ENCODE measurements around the gene WWOX. TPM values are rescaled to one million over a fixed set of nuclear protein-coding genes. Genes with fewer than 3 reads are reported as not detected.

Gene WWOX
- total and polyA plus RNA-seq, 2 of the 13 experiments (the other 11 are each of a cell fraction or from before 2014, with no cell fraction given), result 9.1 to 37.4 TPM

DNA sequence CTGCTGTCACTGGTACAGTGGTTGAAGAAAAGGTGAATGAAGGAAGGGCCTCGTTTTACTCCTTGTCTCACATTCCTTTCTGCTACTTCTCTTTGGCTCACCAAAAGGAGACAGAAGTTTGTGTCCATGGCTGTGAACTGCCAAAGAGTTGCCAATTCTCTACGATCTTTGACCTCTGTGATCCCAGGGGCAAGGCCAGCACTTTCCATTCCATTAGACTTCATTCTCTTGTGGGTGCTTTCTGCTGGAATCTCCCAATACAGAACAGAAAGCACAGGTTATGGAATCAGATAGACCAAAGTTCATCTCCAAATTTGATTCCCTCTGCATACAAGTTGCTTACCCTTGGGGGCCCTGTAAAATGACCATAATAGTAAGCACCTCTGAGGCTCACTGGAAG, 1093.5 kb downstream of the WWOX start (continued):
- TF ChIP-seq, protein P1, sequence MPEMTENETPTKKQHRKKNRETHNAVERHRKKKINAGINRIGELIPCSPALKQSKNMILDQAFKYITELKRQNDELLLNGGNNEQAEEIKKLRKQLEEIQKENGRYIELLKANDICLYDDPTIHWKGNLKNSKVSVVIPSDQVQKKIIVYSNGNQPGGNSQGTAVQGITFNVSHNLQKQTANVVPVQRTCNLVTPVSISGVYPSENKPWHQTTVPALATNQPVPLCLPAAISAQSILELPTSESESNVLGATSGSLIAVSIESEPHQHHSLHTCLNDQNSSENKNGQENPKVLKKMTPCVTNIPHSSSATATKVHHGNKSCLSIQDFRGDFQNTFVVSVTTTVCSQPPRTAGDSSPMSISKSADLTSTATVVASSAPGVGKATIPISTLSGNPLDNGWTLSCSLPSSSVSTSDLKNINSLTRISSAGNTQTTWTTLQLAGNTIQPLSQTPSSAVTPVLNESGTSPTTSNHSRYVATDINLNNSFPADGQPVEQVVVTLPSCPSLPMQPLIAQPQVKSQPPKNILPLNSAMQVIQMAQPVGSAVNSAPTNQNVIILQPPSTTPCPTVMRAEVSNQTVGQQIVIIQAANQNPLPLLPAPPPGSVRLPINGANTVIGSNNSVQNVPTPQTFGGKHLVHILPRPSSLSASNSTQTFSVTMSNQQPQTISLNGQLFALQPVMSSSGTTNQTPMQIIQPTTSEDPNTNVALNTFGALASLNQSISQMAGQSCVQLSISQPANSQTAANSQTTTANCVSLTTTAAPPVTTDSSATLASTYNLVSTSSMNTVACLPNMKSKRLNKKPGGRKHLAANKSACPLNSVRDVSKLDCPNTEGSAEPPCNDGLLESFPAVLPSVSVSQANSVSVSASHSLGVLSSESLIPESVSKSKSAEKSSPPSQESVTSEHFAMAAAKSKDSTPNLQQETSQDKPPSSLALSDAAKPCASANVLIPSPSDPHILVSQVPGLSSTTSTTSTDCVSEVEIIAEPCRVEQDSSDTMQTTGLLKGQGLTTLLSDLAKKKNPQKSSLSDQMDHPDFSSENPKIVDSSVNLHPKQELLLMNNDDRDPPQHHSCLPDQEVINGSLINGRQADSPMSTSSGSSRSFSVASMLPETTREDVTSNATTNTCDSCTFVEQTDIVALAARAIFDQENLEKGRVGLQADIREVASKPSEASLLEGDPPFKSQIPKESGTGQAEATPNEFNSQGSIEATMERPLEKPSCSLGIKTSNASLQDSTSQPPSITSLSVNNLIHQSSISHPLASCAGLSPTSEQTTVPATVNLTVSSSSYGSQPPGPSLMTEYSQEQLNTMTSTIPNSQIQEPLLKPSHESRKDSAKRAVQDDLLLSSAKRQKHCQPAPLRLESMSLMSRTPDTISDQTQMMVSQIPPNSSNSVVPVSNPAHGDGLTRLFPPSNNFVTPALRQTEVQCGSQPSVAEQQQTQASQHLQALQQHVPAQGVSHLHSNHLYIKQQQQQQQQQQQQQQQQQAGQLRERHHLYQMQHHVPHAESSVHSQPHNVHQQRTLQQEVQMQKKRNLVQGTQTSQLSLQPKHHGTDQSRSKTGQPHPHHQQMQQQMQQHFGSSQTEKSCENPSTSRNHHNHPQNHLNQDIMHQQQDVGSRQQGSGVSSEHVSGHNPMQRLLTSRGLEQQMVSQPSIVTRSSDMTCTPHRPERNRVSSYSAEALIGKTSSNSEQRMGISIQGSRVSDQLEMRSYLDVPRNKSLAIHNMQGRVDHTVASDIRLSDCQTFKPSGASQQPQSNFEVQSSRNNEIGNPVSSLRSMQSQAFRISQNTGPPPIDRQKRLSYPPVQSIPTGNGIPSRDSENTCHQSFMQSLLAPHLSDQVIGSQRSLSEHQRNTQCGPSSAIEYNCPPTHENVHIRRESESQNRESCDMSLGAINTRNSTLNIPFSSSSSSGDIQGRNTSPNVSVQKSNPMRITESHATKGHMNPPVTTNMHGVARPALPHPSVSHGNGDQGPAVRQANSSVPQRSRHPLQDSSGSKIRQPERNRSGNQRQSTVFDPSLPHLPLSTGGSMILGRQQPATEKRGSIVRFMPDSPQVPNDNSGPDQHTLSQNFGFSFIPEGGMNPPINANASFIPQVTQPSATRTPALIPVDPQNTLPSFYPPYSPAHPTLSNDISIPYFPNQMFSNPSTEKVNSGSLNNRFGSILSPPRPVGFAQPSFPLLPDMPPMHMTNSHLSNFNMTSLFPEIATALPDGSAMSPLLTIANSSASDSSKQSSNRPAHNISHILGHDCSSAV (CRISPR knock-in tag; IDR thresholded peaks at IDR 0.05; ENCODE audit: borderline replicate concordance), result no peak
- TF ChIP-seq SUZ12 (IDR thresholded peaks at IDR 0.05; ENCODE audit: low read depth, low read length) (no peak), MATR3 (CRISPR knock-in tag; IDR thresholded peaks at IDR 0.05) (no peak), SNAPC2 (CRISPR knock-in tag; IDR thresholded peaks at IDR 0.05) (no peak), ERF (CRISPR knock-in tag; IDR thresholded peaks at IDR 0.05) (no peak), NR1H2 (CRISPR knock-in tag; IDR thresholded peaks at IDR 0.05; ENCODE audit: borderline replicate concordance, low read depth) (no peak), MIER2 (CRISPR knock-in tag; IDR thresholded peaks at IDR 0.05) (no peak), ZNF207 (IDR thresholded peaks at IDR 0.05; ENCODE audit: borderline replicate concordance) (no peak), ZSCAN22 (CRISPR knock-in tag; IDR thresholded peaks at IDR 0.05) (no peak), ZFP36L1 (CRISPR knock-in tag; IDR thresholded peaks at IDR 0.05) (no peak), RCOR2 (CRISPR knock-in tag; IDR thresholded peaks at IDR 0.05) (no peak)
- TF ChIP-seq, protein P2, sequence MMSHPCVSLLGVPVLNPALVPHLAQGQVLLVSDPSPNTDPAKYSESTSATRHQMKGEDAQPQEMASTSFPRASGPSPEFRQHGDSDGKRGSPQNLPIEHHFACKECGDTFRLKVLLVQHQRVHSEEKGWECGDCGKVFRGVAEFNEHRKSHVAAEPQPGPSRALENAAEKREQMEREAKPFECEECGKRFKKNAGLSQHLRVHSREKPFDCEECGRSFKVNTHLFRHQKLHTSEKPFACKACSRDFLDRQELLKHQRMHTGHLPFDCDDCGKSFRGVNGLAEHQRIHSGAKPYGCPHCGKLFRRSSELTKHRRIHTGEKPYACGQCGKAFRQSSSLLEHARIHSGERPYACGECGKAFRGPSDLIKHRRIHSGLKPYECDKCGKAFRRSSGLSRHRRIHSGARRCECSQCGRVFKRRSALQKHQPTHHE (CRISPR knock-in tag; IDR thresholded peaks at IDR 0.05; ENCODE audit: borderline replicate concordance), result no peak
